Immature natural killer cell (primary cell): ENCODE results near the gene UTP4. TPM values are rescaled to one million over a fixed set of nuclear protein-coding genes. Genes with fewer than 3 reads are reported as not detected.

ENCODE experiments used
- DNase-seq, 3 donors: peaks; one replicate each; pipeline ENCODE4 v3.0.0; 2022; ENCODE audit warnings: mixed read lengths in 1 of 3
- H3K27ac Mint-ChIP-seq, 6 donors: one replicate each; pipeline ENCODE4 v1.8.0; 2020; ENCODE audit warnings: mixed read lengths in 6 of 6, mild to moderate bottlenecking in 5 of 6, inconsistent platforms in 4 of 6, moderate library complexity in 3 of 6
- H3K27me3 Mint-ChIP-seq, 3 donors: one replicate each; pipeline ENCODE4 v1.8.0; 2020 to 2021; ENCODE audit warnings: low read depth in 3 of 3, mild to moderate bottlenecking in 3 of 3, mixed read lengths in 3 of 3, moderate library complexity in 3 of 3, inconsistent platforms in 1 of 3
- H3K36me3 Mint-ChIP-seq, 3 donors: one replicate each; pipeline ENCODE4 v1.8.0; 2020; ENCODE audit warnings: mixed read lengths in 3 of 3, inconsistent platforms in 2 of 3, mild to moderate bottlenecking in 2 of 3
- H3K4me1 Mint-ChIP-seq, 2 donors: one replicate each; pipeline ENCODE4 v1.8.0; 2020; ENCODE audit warnings: inconsistent platforms in 2 of 2, mild to moderate bottlenecking in 2 of 2, mixed read lengths in 2 of 2, moderate library complexity in 1 of 2
- H3K4me3 Mint-ChIP-seq, 5 donors: one replicate each; pipeline ENCODE4 v1.8.0; 2020; ENCODE audit warnings: mild to moderate bottlenecking in 5 of 5, mixed read lengths in 5 of 5, inconsistent platforms in 3 of 5, moderate library complexity in 3 of 5
- H3K9me3 Mint-ChIP-seq, 6 donors: one replicate each; pipeline ENCODE4 v1.8.0; 2020; ENCODE audit warnings: mild to moderate bottlenecking in 6 of 6, mixed read lengths in 6 of 6, inconsistent platforms in 4 of 6, moderate library complexity in 3 of 6
- polyA plus RNA-seq, 3 donors: library from polyadenylated mRNA; unstranded; fragments of 300-500 nt; fragmentation: Illumina TruSeq; gene quantifications; one replicate each; pipeline ENCODE4 v1.2.3, GENCODE V29; 2021

The UTP4 gene
- polyA plus RNA-seq, 3 donors from 2014 or later = 38.8 to 69.1 (median 50.4) TPM

- no peaks in the 10 kb centered on the region for H3K9me3 Mint-ChIP-seq
- H3K4me1 Mint-ChIP-seq = peaks cover 29 to 34% of the 10 kb centered on the region in 2 donors
- H3K36me3 Mint-ChIP-seq = peaks cover 0 to 3% (median 0%) of the 10 kb centered on the region in 3 donors
- no peak overlapping the region for H3K4me3 Mint-ChIP-seq
- peaks cover 7 to 13% (median 7%) of the 10 kb centered on the region in 3 donors for H3K27me3 Mint-ChIP-seq
- no peak for DNase-seq
- no peak overlapping the region for H3K27ac Mint-ChIP-seq
These were observed 50.4 kb downstream of the UTP4 start for GRCh38 chr16:69182730-69183416.

- Mint-ChIP-seq H3K9me3 (no peaks in the 10 kb centered on the region), H3K4me3 (peak within 1 kb of the TSS; percentile 98 to 100 (median 99)), H3K36me3 (peaks cover 5 to 6% (median 5%) of the 10 kb centered on the region in 3 donors), H3K27ac (peak within 1 kb of the TSS; percentile 95 to 100 (median 100)), H3K27me3 (peaks cover 7 to 15% (median 7%) of the 10 kb centered on the region in 3 donors), H3K4me1 (peaks cover 57 to 59% of the 10 kb centered on the region in 2 donors)
- DNase-seq = peak; percentile 90 to 92 (median 92)
These were observed 54.4 kb downstream of the UTP4 start, which contains the start of gene SNTB2 for GRCh38 chr16:69186642-69187445. SNTB2 (plus strand) TSS chr16:69187164; CDS start chr16:69187167, 3 bp downstream.

- Mint-ChIP-seq H3K36me3 (peaks cover 5% of the 10 kb centered on the region in 3 donors), H3K27ac (peak overlapping the region; percentile 77 to 96 (median 92)), H3K4me1 (peaks cover 64 to 65% of the 10 kb centered on the region in 2 donors), H3K27me3 (peaks cover 7 to 15% (median 7%) of the 10 kb centered on the region in 3 donors), H3K4me3 (peak overlapping the region; percentile 87 to 97 (median 93)), H3K9me3 (no peaks in the 10 kb centered on the region)
- DNase-seq = peak; percentile 48 to 56 (median 53)
These were observed 55.2 kb downstream of the UTP4 start for GRCh38 chr16:69187446-69188235.

GRCh38 chr16:69188236-69188549, 55.7 kb downstream of the UTP4 start:
- Mint-ChIP-seq H3K27me3 (peaks cover 7 to 15% (median 7%) of the 10 kb centered on the region in 3 donors), H3K4me1 (peaks cover 67 to 69% of the 10 kb centered on the region in 2 donors), H3K9me3 (no peaks in the 10 kb centered on the region), H3K36me3 (peaks cover 5% of the 10 kb centered on the region in 3 donors), H3K27ac (peak overlapping the region; percentile 77 to 96 (median 92)), H3K4me3 (peak overlapping the region; percentile 87 to 97 (median 93))
- peak in 2 of 3 donors; percentile 42 to 65 for DNase-seq

GRCh38 chr16:69188716-69189115, 56.3 kb downstream of the UTP4 start:
- peaks cover 5% of the 10 kb centered on the region in 3 donors for H3K36me3 Mint-ChIP-seq
- H3K4me1 Mint-ChIP-seq = peaks cover 69 to 73% of the 10 kb centered on the region in 2 donors
- peak overlapping the region; percentile 87 to 97 (median 93) for H3K4me3 Mint-ChIP-seq
- peak overlapping the region; percentile 77 to 96 (median 92) for H3K27ac Mint-ChIP-seq
- no peak for DNase-seq
- H3K9me3 Mint-ChIP-seq = no peaks in the 10 kb centered on the region
- H3K27me3 Mint-ChIP-seq = peaks cover 7 to 15% (median 7%) of the 10 kb centered on the region in 3 donors

GRCh38 chr16:69190046-69190588, 57.7 kb downstream of the UTP4 start:
- DNase-seq = no peak
- peaks cover 7 to 14% (median 7%) of the 10 kb centered on the region in 3 donors for H3K27me3 Mint-ChIP-seq
- peak overlapping the region; percentile 6 to 75 (median 46) for H3K4me3 Mint-ChIP-seq
- H3K36me3 Mint-ChIP-seq = peaks cover 5% of the 10 kb centered on the region in 3 donors
- peaks cover 70 to 80% of the 10 kb centered on the region in 2 donors for H3K4me1 Mint-ChIP-seq
- H3K9me3 Mint-ChIP-seq = no peaks in the 10 kb centered on the region
- H3K27ac Mint-ChIP-seq = peak overlapping the region in 2 of 6 donors; percentile 2 to 86

GRCh38 chr16:69190598-69190997, 58.1 kb downstream of the UTP4 start:
- peaks cover 5% of the 10 kb centered on the region in 3 donors for H3K36me3 Mint-ChIP-seq
- H3K4me1 Mint-ChIP-seq = peaks cover 66 to 80% of the 10 kb centered on the region in 2 donors
- H3K27ac Mint-ChIP-seq = peak overlapping the region in 3 of 6 donors; percentile 2 to 86 (median 66)

GRCh38 chr16:69191136-69191535, 58.7 kb downstream of the UTP4 start:
- DNase-seq = no peak
- Mint-ChIP-seq H3K4me3 (peak overlapping the region; percentile 46 to 76 (median 60)), H3K4me1 (peaks cover 62 to 76% of the 10 kb centered on the region in 2 donors), H3K27ac (no peak overlapping the region), H3K36me3 (peaks cover 5% of the 10 kb centered on the region in 3 donors), H3K9me3 (no peaks in the 10 kb centered on the region), H3K27me3 (peaks cover 7 to 12% (median 7%) of the 10 kb centered on the region in 3 donors)

More at GRCh38 chr16:69190598-69190997, 58.1 kb downstream of the UTP4 start:
- H3K9me3 Mint-ChIP-seq = no peaks in the 10 kb centered on the region
- peak; percentile 20 to 36 (median 27) for DNase-seq
- peaks cover 7 to 13% (median 7%) of the 10 kb centered on the region in 3 donors for H3K27me3 Mint-ChIP-seq
- peak overlapping the region; percentile 46 to 76 (median 60) for H3K4me3 Mint-ChIP-seq

- Mint-ChIP-seq H3K9me3 (no peaks in the 10 kb centered on the region), H3K4me3 (no peak overlapping the region), H3K36me3 (peaks cover 5% of the 10 kb centered on the region in 3 donors), H3K27me3 (peaks cover 0 to 4% (median 0%) of the 10 kb centered on the region in 3 donors), H3K27ac (no peak overlapping the region), H3K4me1 (peaks cover 52 to 73% of the 10 kb centered on the region in 2 donors)
- no peak for DNase-seq
These were observed 61.4 kb downstream of the UTP4 start for GRCh38 chr16:69193855-69194254.

GRCh38 chr16:69194488-69194887, 62.0 kb downstream of the UTP4 start:
- Mint-ChIP-seq H3K27ac (peak overlapping the region in 1 of 6 donors; percentile 48), H3K9me3 (no peaks in the 10 kb centered on the region), H3K4me3 (no peak overlapping the region), H3K36me3 (peaks cover 5% of the 10 kb centered on the region in 3 donors), H3K4me1 (peaks cover 46 to 73% of the 10 kb centered on the region in 2 donors), H3K27me3 (peaks cover 0 to 4% (median 0%) of the 10 kb centered on the region in 3 donors)
- DNase-seq = no peak

GRCh38 chr16:69195369-69196029, 63.0 kb downstream of the UTP4 start:
- H3K9me3 Mint-ChIP-seq = no peaks in the 10 kb centered on the region
- no peak overlapping the region for H3K4me3 Mint-ChIP-seq
- peaks cover 5 to 9% (median 5%) of the 10 kb centered on the region in 3 donors for H3K36me3 Mint-ChIP-seq
- H3K4me1 Mint-ChIP-seq = peaks cover 42 to 73% of the 10 kb centered on the region in 2 donors
- H3K27me3 Mint-ChIP-seq = peaks cover 0 to 2% (median 0%) of the 10 kb centered on the region in 3 donors
- no peak for DNase-seq
- H3K27ac Mint-ChIP-seq = no peak overlapping the region

- Mint-ChIP-seq H3K9me3 (no peaks in the 10 kb centered on the region), H3K27me3 (no peaks in the 10 kb centered on the region), H3K36me3 (peaks cover 0 to 3% (median 0%) of the 10 kb centered on the region in 3 donors), H3K27ac (no peak overlapping the region), H3K4me1 (peaks cover 26 to 73% of the 10 kb centered on the region in 2 donors), H3K4me3 (no peak overlapping the region)
- no peak for DNase-seq
These were observed 65.1 kb downstream of the UTP4 start for GRCh38 chr16:69197573-69197972.
